GM12801 (cell line): ENCODE measurements around the gene SH2D1B.

Experiments
- CTCF ChIP-seq: IDR thresholded peaks from one replicate; pipeline ENCODE4 v1.5.1; 2011; ENCODE audit warnings: control low read depth; ENCODE audit not compliant: insufficient read length; ENCODE audit errors: extremely low read depth

The SH2D1B gene

GRCh38 chr1:162412002-162412401, at the start of gene SH2D1B:
Gene SH2D1B, minus strand, starts transcription at chr1:162412136. Its CDS starts 120 bp downstream, at chr1:162412016.
- TF ChIP-seq CTCF, result no peak

- TF ChIP-seq CTCF, result no peak
Measured at GRCh38 chr1:162458236-162458635, 46.3 kb upstream of the SH2D1B start.

- TF ChIP-seq CTCF, result no peak
Measured at GRCh38 chr1:162456323-162456722, 44.4 kb upstream of the SH2D1B start.

- no peak for TF ChIP-seq CTCF
Measured at GRCh38 chr1:162446946-162447345, 35.0 kb upstream of the SH2D1B start.

- no peak for TF ChIP-seq CTCF
Measured at GRCh38 chr1:162444903-162445302, 33.0 kb upstream of the SH2D1B start.

- no peak for TF ChIP-seq CTCF
Measured at GRCh38 chr1:162430583-162430982, 18.6 kb upstream of the SH2D1B start.

- no peak for TF ChIP-seq CTCF
Measured at GRCh38 chr1:162422662-162423375, 10.9 kb upstream of the SH2D1B start.
